Heart right ventricle (tissue), 16 donors: ENCODE measurements around the gene ABCG5. TPM values are rescaled to one million over a fixed set of nuclear protein-coding genes. Genes with fewer than 3 reads are reported as not detected.

Experiments used
- ATAC-seq, 8 donors: fragments of 200-7000 bp; cut with Tn5 transposase; one replicate each; pipeline ENCODE4 v1.9.1; 2020; ENCODE audit warnings: mild to moderate bottlenecking in 8 of 8, moderate library complexity in 8 of 8, moderate number of reproducible peaks in 1 of 8
- DNase-seq, 2 donors: peaks; one replicate each; pipeline ENCODE4 v3.0.0-alpha.2; 2020
- H3K27ac ChIP-seq, 10 donors: fragments of 200-600 bp; sonication (generic) in 2 of 10; one replicate each; pipeline versions ENCODE4 v1.5.0 to v1.8.0; 2020 to 2022; ENCODE audit warnings: mild to moderate bottlenecking in 3 of 10
- H3K27me3 ChIP-seq, 7 donors: fragments of 200-600 bp; one replicate each; pipeline ENCODE4 v1.8.0; 2021 to 2022; ENCODE audit warnings: mild to moderate bottlenecking in 2 of 7
- H3K36me3 ChIP-seq, 9 donors: fragments of 200-600 bp; sonication (generic) in 1 of 9; one replicate each; pipeline versions ENCODE4 v1.5.0 to v1.8.0; 2020 to 2022; ENCODE audit warnings: mild to moderate bottlenecking in 2 of 9
- H3K4me1 ChIP-seq, 9 donors: fragments of 200-600 bp; sonication (generic) in 1 of 9; one replicate each; pipeline versions ENCODE4 v1.5.0 to v1.8.0; 2020 to 2022; ENCODE audit warnings: mild to moderate bottlenecking in 4 of 9
- H3K4me3 ChIP-seq, 10 donors: fragments of 200-600 bp; sonication (generic) in 2 of 10; one replicate each; pipeline versions ENCODE4 v1.5.0 to v1.8.0; 2020 to 2022; ENCODE audit warnings: mild to moderate bottlenecking in 7 of 10, moderate library complexity in 2 of 10
- H3K9me3 ChIP-seq, 11 donors: fragments of 200-600 bp in 10 of 11; sonication (generic) in 2 of 11; one replicate each; pipeline versions ENCODE4 v1.5.0 to v1.8.0; 2013 to 2022; ENCODE audit warnings: mild to moderate bottlenecking in 2 of 11, control low read depth in 1 of 11, moderate library complexity in 1 of 11
- CTCF ChIP-seq, 9 donors: fragments of 200-600 bp; sonication (generic) in 2 of 9; IDR thresholded peaks; one replicate each; pipeline versions ENCODE4 v1.5.0 to v1.8.0; 2021 to 2022; ENCODE audit warnings: antibody characterized with exemption in 9 of 9, mild to moderate bottlenecking in 5 of 9, moderate library complexity in 1 of 9
- WGBS, 2 donors: extraction: QIAGEN DNeasy Blood & Tissue Kit; methylation state at CpG; one replicate each; pipeline ENCODE4 v1.1.7; 2013; ENCODE audit warnings: inconsistent platforms in 1 of 2; 5-methylcytosine and 5-hydroxymethylcytosine counted together
- intact Hi-C, 10 donors: fragments of 100-400 bp; cut with DNase I; formaldehyde crosslinking; loops; one replicate each; pipeline versions ENCODE4 v1.11.1 to v1.14.2; 2022
- polyA plus RNA-seq, 2 donors: library from polyadenylated mRNA; stranded (reverse); fragments of 200-250 nt; gene quantifications; one replicate each; pipeline ENCODE4 v1.2.3, GENCODE V29; 2013
- total RNA-seq, 10 donors: library from RNA; stranded (reverse); fragmentation: NEBNext Ultra II Directional in 3 of 10; extraction: Animal tissue kit (Norgen Biotek cat#: 25700) in 3 of 10; gene quantifications; one replicate each; pipeline versions ENCODE4 v1.2.1 to v1.2.4, GENCODE V29; 2021 to 2023
- donor health status: Arrhythmogenic right ventricular cardiomyopathy.
- donor health status: ischemic (EF 13 %, LVEDD 7.1; RV severe dilation, severe dysfunction).
- donor health status: healthy with polysubstance abuse.
- donor health status: DM: no; HTN: yes; CAD: no.
- donor health status: DM: no; HTN: no; CAD: no.
- donor health status: ischemic (EF 25% LVEDD 6.9; RV normal size, moderate dysfunction).
- donor health status: ischemic (EF 25% LVEDD 5.7; RV mildly dilated, moderate dysfunction).
- donor health status: healthy.
- donor health status: DM: yes; HTN: yes; CAD: no.
- donor health status: Ischemic cardiomyopathy.
- donor health status: ischemic (EF 35%, LVEDD 5.7; RV mildly dilated, moderate dysfunction).
- donor health status: nonischemic (EF 11% LVEDD 7.7; RV severe dilation, severe dysfunction).
- donor health status: DM: yes; HTN: yes; CAD: no.
- donor health status: PGD.
- donor health status: ischemic (EF 29% LVEDD 5.4; RV normal size, mild dysfunction).
- donor health status: nonischemic (EF 23%, LVEDD 6.1; RV moderate dilation, normal function).

The ABCG5 gene
- total and polyA plus RNA-seq, 12 donors, result 0.13 TPM; not detected in 11

DNA sequence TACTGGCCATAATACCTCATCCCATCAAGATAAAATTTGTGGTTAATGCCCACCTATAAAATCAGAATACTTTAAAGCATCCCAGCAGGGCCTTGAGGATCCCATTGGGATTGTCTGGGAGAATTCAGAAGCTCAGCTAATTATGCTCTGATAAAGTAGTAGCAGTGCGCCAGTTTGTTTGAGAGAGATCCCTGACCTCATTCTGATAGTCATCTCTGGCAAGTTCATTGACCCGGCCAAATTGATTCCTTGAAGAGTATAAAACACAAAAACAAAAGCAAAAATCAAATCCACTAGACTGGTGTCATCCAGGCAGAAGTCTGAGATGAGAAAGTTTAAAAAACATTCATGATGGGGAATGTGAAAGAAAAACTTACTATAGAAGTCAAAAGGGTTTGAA, 14.1 kb downstream of the ABCG5 start:
- no peak for TF ChIP-seq CTCF (IDR thresholded peaks at IDR 0.05)
- no peak overlapping the region for H3K4me3 ChIP-seq
- H3K4me1 ChIP-seq, result no peaks in the 10 kb centered on the region
- no peaks in the 10 kb centered on the region for H3K9me3 ChIP-seq
- H3K27me3 ChIP-seq, result peaks cover 0 to 19% (median 9%) of the 10 kb centered on the region in 7 donors
- 83 to 95% methylated on average over 2 of the region's 2 CpGs for WGBS, 2 donors
- H3K36me3 ChIP-seq, result no peaks in the 10 kb centered on the region
- no peak for ATAC-seq
- DNase-seq, result no peak
- no peak overlapping the region for H3K27ac ChIP-seq
- intact Hi-C loops, result no loop called here

DNA sequence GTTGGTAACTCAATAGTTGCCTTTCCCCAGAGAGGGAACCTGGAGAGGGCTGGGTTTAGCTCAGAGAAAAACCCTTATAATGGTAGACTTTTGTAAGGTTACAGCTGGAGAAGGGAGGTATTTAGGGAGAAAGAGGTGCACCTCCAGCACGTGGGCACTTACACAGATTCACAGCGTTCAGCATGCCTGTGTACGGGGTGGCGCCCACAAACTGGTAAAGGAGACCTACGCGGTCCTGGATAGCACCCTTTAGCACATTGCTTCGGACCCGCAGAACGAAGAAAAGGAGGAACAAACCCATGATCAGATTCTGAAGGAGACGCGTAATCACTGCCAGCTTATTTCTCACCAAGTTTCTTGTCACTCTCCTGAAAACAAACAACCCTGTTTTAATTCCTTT, 14.9 kb downstream of the ABCG5 start:
- H3K4me1 ChIP-seq, result peaks cover 0 to 4% (median 0%) of the 10 kb centered on the region in 9 donors
- no peak overlapping the region for H3K4me3 ChIP-seq
- 87 to 91% methylated on average over 11 of the region's 11 CpGs for WGBS, 2 donors
- TF ChIP-seq CTCF (IDR thresholded peaks at IDR 0.05), result no peak
- no peak overlapping the region for H3K27ac ChIP-seq
- DNase-seq, result no peak
- H3K36me3 ChIP-seq, result no peaks in the 10 kb centered on the region
- no peak for ATAC-seq
- peaks cover 0 to 14% (median 6%) of the 10 kb centered on the region in 7 donors for H3K27me3 ChIP-seq
- no peaks in the 10 kb centered on the region for H3K9me3 ChIP-seq
- intact Hi-C loops, result no loop called here

GRCh38 chr2:43822839-43823238, 15.8 kb downstream of the ABCG5 start:
- TF ChIP-seq CTCF (IDR thresholded peaks at IDR 0.05), result no peak
- DNase-seq (no peak), ATAC-seq (no peak)
- 66 to 70% methylated on average over 7 of the region's 7 CpGs for WGBS, 2 donors
- Histone ChIP-seq H3K27me3 (peaks cover 0 to 14% (median 4%) of the 10 kb centered on the region in 7 donors), H3K27ac (no peak overlapping the region), H3K4me3 (no peak overlapping the region), H3K36me3 (no peaks in the 10 kb centered on the region), H3K9me3 (no peaks in the 10 kb centered on the region), H3K4me1 (peaks cover 0 to 10% (median 0%) of the 10 kb centered on the region in 9 donors)
- intact Hi-C loops, result no loop called here

GRCh38 chr2:43819491-43820163, 19.0 kb downstream of the ABCG5 start:
- Histone ChIP-seq H3K9me3 (no peaks in the 10 kb centered on the region), H3K4me3 (no peak overlapping the region), H3K36me3 (no peaks in the 10 kb centered on the region), H3K27ac (no peak overlapping the region), H3K4me1 (peaks cover 0 to 10% (median 0%) of the 10 kb centered on the region in 9 donors), H3K27me3 (peaks cover 0 to 10% (median 4%) of the 10 kb centered on the region in 7 donors)
- WGBS, 2 donors, result 79 to 88% methylated on average over 7 of the region's 7 CpGs
- ATAC-seq, result no peak
- intact Hi-C loops, result no loop called here
- DNase-seq, result no peak
- TF ChIP-seq CTCF (IDR thresholded peaks at IDR 0.05), result no peak
